ENCODE measurements around the gene PANX3.

- TF ChIP-seq MAX (IDR thresholded peaks at IDR 0.05) = no peak
- TF ChIP-seq CTCF (IDR thresholded peaks at IDR 0.05; ENCODE audit: low read depth, low read length, missing input control) = no peak
- no peak for TF ChIP-seq FOXA1 (IDR thresholded peaks at IDR 0.05)
- TF ChIP-seq SP1 (IDR thresholded peaks at IDR 0.05) = no peak
- TF ChIP-seq RAD21 (IDR thresholded peaks at IDR 0.05) = no peak
- TF ChIP-seq ATF3 (IDR thresholded peaks at IDR 0.05) = no peak
- no peak for TF ChIP-seq GABPA (IDR thresholded peaks at IDR 0.05 in 1 of 2, conservative IDR thresholded peaks at IDR 0.05 in 1 of 2)
These were observed 27.4 kb upstream of the PANX3 start for GRCh38 chr11:124583781-124584180.

Data from liver (tissue), 3 donors.